Ammon's horn (tissue), 1 donor: ENCODE results near the gene PTPN4.
"Not testable (repeated sequence)": the region's sequence is repeated elsewhere in the genome, so short reads cannot be mapped to it uniquely, and the experiment has no call there.

Source experiments
- DNase-seq: peaks from one replicate; pipeline ENCODE4 v3.0.0-alpha.2; 2016; ENCODE audit warnings: low spot score

Gene PTPN4

DNA sequence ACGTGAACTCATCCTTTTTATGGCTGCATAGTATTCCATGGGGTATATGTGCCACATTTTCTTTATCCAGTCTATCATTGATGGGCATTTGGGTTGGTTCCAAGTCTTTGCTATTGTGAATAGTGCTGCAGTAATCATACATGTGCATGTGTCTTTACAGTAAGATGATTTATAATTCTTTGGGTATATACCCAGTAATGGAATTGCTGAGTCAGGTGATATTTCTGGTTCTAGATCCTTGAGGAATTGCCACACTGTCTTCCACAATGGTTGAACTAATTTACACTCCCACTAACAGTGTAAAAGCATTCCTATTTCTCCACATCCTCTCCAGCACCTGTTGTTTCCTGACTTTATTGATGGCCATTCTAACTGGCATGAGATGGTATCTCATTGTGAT is 262.8 kb downstream of the PTPN4 start:
- DNase-seq: not testable (repeated sequence)

DNA sequence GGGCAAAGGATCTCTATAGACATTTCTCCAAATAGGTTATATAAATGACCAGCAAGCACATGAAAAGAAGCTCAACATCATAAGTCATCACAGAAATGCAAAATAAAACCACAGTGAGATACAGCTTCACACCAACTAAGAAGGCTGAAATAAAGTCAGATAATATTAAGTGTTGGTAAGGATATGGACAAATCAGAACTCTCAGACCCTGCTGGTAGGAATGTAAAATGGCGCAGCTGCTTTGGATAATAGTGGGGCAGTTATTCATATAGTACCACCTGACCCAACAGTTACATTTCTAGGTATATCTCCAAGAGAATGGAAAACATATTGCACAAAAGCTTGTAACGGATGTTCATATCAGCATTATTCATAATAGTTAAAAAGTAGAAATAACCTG is 267.2 kb downstream of the PTPN4 start:
- DNase-seq: no peak

DNA sequence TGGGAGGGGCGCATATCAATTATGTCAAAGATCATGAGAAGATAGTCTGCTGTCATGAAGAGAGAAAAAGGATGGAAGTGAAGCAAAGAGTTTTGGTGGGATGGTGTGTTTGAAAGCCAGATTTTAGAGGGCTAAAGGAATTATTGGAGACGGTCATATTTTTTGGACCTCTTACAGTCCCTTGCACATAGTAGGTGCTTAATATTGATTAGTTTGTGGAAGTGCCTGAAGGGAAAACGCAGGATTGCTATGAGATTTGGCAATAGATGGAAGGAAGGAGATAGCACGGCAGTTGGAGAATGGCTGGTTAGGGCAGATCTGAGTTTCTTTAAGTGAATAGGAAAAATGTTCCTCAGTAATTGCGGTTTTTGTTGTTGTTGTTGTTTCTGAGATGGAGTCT is 269.1 kb downstream of the PTPN4 start:
- DNase-seq: no peak

DNA sequence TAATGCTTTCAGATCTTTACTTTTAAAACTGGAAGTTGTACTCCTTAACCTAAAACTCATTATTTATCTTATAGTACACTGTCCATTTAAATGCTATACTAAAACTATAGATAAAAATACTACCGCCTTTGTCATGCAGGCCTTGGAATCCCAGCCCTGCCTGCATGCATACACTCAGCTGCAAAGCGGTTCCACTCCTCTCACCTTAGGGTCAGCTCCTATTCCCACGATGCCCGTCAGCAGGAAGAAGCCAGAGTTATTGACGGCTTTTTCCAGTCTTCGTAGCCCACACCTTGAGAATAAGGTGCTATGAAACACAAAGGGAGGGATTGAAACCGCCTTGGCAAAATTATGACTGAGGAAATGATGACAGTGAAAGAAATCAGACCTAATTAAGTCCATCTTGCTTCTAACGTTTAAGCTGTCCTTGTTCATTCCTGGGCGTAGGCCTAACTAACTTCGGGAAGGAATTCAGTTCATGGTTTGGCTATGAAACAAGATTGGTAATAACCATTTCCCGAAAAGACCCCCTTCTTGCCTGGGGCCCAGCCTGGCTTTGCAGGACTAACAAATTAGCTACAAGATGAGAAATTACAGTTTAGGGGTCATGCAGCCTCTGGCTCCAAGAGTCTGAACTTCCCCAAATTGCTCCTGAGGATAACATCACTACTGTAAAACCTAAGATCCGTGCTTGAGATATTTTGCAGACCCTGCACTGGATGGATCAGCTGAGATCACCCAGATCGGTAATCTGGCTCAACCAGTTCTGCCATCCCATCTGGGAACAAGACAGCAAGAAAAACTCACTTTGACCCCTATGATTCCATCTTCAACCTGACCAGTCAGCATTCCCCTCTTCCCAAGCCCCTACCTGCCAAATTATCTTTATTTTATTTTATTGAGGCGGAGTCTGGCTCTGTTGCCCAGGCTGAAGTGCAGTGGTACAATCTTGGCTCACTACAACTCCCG is 270.2 kb downstream of the PTPN4 start:
- DNase-seq: no peak

DNA sequence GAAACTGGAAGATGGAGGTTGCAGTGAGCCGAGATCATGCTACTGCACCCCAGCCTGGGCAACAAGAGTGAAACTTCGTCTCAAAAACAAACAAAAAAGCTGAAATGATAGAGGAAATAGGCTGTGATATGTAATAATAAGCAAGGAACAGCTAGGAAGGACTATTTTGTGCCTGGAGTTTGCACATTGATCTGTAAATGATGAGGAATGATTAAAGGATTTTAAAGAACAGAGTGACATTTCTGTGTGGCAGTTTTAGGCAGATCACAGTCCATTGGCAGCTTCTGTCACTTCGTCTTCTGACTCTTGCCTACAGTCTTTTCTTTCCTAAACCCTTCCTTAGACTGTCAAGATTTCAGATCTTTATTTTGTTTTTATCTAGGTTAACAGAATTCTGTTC is 272.6 kb downstream of the PTPN4 start:
- DNase-seq: no peak
